Measurements from ENCODE around the gene FMN2.

Gene FMN2

DNA sequence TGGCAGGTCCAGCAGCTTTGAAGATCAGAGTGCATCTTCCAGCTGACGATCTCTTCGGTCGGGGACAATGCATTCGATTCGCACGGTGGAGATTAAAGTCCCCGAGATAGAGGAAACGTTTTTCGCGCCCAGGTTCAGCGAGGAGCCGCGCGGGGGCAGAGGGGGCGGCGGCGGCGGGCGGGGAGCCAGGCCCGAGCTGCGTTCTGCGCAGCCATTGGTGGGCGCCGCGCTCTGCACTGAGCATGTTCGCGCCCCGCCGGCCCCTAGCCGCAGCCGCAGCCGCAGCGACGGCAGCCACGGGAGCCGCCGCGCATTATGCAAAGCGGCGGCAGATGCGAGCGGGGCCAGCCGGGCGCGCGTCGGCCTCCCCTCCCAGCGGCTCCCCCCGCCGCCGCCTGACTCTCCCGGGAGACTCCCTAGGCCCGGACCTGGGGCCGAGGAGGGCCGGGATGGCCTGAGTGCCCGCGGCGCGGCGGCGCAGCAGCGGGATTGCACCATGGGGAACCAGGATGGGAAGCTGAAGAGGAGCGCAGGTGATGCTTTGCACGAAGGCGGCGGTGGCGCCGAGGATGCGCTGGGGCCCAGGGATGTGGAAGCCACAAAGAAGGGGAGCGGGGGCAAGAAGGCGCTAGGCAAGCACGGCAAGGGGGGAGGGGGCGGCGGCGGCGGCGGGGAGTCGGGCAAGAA lies at the start of gene FMN2:
Gene FMN2 (plus strand): TSS at position 270 of the 687 bp plus-strand sequence. CDS start 227 bp downstream, at position 497.
- peak in 1 of 2 experiments; percentile 1 for DNase-seq

DNA sequence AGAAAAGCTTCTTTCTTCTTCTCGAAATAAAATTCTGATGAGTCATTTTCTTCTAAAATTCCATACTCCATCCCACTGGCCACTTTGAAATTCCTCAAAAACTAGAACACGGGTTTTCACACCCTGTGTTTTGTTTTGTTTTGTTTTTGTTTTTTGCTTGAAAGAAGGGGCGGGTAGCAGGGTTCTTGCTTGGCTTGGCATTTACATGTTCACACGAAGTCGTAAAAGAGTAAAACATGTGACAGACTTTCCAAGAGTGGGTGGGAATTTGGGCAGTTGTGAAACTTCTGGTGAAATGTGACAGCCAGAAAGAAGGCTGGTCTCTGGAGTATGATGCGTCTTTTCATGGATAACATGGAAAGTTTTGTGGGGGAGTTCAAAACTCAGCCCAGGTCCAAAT lies 47.1 kb upstream of the FMN2 start:
- no peak for DNase-seq

DNA sequence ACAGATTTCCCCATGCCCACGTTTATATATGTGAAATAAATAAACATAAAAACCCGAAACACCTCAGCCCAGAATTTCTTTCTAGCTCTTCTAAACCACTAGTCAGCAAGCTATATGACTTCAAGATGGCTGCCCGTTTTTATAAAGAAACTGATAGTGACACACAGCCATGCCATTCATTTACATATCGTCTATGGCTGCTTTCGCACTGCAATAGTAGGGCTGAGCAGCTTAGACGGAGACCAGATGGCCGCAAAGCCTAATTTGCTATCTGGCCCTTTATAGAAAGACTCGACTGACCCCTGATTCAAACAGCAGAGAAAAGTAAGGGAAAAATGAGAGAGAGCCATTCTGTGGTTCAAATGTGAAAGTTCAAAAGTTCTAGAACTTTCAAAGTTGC lies 45.7 kb upstream of the FMN2 start:
- no peak for DNase-seq

DNA sequence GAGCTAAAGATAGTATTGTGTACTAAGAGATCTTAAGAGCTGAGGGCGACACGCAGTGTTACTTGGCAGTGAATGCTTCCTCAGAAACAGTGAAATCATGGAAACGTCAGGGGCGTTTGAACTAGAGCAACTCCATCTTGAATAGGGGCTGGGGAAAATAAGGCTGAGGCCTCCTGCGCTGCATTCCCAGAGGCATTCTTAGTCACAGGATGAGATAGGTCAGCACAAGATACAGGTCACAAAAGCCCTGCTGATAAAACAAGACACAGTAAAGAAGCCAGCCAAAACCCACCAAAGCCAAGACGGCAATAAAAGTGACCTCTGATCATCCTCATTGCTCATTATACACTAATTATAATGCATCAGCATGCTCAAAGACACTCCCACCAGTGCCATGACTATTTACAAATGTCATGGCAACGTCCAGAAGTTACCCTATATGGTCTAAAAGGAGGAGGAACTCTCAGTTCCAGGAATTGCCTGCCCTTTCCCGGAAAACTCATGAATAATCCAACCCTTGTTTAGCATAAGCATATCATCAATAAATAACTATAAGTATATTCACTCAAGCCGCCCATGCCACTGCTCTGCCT lies 37.5 kb upstream of the FMN2 start:
- DNase-seq = no peak

DNA sequence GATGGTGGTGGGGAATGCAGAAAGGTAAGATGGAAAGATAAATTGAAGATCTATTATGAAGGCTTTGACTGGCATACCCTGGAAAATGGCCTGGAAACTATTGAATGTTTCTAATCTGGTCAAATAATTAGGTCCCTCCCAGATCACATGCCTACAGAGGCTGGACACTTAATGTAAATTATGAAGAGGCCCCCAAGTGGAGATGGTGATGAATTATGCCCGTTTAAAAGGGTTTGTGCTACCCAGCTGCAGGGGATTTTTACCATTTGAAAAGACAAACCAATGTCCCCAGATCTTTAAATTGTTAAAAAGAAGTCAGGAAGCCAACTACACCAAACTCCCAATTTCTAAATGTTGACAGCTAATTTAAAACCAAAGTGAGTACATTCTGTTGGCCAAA lies 35.7 kb upstream of the FMN2 start:
- no peak for DNase-seq

DNA sequence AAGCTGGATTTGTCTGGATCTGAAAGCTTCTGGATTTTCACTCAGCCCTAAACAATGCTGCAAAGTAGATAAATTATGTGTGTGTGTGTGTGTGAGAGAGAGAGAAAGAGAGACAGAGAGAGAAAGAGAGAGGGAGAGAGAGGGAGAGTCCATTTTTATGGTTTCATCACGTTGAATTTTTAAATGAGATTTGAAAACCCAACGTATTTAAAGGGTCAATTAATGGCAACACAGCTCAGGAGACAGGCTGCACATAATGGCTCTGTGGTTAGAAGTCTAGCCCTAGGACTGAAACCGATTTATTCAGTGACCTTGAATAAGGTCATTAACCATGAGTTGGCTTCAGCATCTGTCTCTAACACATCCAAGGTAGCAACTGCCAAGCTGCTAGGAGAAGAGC lies 35.3 kb upstream of the FMN2 start:
- no peak for DNase-seq

DNA sequence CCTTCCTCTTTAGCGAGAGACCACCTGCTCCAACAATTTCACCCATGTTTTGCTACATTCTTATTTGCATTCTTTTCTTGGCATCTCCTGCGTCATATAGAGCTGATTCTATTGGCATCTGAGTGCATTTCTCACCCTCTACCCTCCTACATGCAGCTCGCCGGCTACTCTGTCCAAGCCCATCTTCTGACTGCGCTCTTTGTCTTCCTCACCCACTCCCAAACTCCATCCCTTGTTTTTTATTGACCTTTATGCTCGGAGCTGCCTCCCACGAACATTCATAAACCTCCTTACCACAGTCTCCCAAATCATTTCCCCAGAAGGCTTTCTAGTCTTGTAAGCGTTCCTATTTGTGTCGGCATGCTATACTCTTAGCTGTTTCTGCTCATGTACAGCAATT lies 33.6 kb upstream of the FMN2 start:
- DNase-seq = no peak

DNA sequence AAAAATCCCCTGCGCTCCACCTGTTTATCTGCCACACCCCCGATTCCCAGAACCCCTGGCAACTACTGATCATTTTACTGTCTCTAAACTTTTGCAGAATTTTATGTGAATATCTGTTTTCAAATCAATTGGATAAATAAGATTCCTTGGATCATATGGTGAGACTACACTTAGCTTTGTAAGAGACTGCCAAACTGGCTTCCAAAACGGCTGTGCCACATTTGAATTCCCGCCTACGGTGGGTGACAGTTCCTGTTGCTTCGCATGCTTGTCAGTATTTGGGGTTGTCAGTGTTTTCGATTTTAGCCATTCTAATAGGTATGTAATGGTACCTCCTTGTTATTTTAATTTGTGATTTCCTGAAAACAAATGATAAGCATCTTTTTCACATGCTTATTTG lies 22.7 kb upstream of the FMN2 start:
- no peak for DNase-seq

DNA sequence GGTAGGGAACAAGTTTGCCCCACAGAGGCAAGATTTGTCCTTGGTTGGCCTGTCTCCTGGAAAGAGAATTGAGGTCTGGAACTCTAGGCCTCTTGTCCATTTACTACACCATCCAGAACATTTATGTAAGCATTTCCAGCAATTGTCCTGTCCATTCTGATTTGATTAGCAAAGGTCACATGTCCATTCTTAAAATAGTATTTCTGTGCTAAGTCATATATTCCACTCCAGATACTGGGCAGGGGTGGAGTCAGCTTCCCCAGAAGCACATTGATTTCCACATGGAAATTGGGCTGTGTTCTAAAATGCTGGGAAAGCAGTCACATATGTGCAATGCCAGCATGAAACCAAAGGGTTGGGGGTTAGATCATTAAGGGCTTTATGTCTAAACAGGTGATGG lies 21.5 kb upstream of the FMN2 start:
- no peak for DNase-seq

DNA sequence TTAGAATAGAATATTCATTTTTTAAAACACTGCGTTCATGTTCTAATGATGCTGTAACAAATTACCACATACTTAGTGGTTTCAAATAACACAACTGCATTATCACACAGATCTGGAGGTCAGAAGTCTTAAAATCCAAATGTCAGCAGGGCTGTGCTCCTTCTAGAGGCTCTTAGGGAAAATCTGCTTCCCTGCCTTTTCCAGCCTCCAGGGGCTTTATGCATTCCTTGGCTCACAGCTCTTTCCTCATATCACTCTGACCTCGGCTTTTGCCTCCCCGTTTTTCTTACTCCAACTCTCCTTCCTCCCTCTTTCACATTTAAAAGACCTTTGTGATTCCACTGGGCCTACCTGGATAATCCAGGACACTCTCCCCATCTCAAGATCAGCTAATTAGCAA lies 18.6 kb upstream of the FMN2 start:
- no peak for DNase-seq

DNA sequence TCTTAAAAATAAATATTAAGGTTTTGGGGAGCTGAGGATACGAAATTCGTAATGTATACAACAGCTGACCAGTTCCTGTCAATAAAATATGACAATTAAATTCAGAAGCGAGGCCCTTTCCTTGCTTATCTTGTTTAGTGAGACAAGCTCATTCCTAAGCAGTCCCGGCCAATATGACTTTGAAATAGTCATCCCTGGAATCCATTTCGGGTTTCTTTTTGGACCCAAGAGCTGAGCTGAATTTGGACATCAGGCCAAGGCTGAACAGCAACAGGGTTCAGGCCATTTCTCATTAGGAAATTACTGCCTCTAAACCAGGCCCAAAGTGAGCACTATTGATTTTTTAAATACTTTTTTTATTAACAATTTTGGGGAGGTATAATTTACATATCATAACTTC lies 17.3 kb upstream of the FMN2 start:
- no peak for DNase-seq

DNA sequence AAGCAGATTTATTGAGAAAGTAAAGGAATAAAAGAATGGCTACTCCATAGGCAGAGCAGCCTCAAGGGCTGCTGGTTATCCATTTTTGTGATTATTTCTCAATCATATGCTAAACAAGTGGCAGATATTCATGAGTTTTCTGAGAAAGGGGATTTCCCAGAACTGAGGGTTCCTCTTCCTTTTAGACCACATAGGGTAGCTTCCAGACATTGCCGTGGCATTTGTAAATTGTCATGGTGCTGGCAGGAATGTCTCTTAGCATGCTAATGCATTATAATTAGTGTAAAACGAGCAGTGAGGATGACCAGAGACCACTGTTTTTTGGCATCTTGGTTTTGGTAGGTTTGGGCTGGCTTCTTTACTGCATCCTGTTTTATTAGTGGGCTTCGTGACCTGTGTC lies 16.8 kb upstream of the FMN2 start:
- no peak for DNase-seq

DNA sequence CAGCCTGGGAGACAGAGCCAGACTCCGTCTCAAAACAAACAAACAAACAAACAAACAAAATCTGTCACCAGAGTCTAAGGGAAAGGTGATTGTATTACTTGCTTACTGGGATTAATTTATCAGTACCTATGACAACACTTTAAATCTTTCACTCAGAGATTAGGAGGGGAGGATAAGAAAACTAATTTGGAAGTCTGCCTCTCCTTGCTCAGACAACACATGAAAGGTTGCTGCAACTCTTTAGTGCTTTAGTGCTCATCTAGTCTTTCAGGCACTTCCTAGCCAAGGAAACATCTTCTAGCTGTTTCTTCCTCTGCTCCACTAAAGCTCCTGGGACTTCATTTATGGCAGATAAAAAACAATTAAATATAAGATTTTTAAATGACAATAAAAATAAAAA lies 7.3 kb upstream of the FMN2 start:
- no peak for DNase-seq

DNA sequence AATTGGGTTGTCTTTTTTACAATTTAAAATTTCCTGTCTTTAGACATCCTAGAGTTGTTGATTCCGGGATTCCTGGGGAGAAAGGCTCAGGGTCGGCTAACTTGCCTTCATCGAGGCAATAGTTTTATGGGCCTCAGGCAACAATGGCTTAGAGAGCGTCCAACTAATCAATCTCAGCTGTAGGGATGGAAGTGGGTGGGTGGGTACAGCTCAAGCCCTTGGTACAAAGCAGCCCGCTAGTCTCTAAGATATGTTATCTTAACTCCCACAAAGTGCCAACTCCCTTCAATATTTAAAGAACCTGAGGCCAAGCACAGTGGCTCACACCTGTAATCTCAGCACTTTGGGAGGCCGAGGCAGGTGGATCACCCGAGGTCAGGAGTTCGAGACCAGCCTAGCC lies 6.9 kb upstream of the FMN2 start:
- DNase-seq = no peak

DNA sequence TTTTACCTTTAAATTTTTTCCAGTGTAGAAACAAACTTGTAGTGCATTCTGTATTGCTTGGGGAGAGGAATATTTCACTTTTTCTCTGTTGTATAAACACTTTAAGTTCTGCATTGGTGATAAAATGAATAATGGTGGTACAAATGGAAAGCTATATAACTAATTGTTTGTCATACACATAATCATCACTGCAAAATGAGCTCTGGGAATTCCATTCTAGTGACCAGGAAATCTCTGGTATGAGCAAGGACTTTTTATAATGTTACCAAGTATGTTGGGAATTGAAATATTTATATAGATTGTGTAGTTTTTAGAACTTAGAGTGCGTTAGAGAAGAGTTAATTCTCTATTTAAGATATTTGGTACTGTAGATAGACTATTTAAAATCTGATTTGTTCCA lies 5.0 kb upstream of the FMN2 start:
- no peak for DNase-seq

DNA sequence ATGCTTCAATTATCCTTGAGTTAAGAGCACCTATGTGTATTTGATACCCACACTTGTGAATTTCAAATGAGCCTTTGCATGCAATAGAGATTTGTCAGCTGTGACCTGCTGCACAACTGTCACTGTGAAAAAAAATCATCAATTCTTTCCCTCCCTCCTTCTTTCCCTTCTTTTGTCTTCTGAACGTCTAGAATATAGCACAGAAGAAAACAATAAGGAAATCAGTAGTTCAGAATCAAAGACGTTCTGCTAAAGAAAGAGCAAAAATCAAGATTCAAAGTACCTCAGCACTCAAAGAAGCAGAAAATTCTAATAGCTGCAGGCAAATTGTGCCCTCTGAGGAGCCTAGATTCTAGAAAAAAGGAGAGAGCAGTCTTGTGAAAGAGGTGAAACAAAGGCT lies 1.7 kb upstream of the FMN2 start:
- no peak for DNase-seq

DNA sequence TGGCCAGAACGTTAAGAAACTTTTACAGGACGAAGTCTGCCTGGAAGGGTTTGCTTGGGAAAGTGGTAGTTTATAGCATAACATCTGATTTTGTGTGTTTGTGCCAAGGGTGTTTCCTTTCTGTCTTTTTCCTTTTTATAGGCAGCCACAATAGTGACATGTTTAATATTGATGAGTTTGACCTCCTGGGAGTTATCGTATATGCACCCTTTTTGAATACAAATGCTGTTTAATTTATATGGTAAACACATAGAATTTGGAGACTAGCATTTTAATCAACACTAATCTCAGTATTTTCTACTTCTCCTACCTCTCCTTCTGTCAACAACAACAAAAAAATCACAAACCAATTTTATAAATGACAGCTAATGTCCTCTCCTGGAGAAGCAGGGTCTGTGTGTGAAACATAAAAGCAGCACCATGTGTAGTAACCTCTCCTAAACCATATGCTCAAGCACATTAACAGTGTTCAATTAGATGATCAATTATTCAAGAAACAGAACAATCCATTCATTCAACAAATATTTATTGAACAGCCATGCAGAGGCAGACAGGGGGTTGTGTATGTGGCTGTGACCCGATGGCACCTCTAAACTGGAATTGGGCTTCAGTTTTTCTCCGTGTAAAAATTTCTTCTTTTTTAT lies 604 bp upstream of the FMN2 start:
- no peak for DNase-seq

DNA sequence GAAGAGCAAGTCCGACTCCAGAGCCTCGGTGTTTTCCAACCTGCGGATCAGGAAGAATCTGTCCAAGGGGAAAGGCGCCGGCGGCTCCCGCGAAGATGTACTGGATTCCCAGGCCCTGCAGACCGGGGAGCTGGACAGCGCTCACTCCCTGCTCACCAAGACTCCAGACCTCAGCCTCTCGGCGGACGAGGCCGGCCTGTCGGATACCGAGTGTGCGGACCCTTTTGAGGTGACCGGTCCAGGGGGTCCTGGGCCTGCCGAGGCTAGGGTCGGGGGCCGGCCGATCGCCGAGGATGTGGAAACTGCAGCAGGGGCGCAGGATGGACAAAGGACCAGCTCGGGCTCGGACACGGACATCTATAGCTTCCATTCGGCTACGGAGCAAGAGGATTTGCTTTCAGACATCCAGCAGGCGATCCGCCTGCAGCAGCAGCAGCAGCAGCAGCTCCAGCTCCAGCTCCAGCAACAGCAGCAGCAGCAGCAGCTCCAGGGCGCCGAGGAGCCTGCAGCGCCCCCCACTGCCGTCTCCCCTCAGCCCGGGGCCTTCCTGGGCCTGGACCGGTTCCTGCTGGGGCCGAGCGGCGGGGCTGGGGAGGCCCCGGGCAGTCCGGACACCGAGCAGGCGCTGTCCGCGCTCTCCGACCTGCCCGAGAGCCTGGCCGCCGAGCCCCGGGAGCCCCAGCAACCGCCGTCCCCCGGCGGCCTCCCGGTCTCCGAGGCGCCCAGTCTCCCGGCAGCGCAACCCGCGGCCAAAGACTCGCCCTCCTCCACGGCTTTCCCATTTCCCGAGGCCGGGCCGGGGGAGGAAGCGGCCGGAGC lies 827 bp downstream of the FMN2 start:
- DNase-seq = no peak

DNA sequence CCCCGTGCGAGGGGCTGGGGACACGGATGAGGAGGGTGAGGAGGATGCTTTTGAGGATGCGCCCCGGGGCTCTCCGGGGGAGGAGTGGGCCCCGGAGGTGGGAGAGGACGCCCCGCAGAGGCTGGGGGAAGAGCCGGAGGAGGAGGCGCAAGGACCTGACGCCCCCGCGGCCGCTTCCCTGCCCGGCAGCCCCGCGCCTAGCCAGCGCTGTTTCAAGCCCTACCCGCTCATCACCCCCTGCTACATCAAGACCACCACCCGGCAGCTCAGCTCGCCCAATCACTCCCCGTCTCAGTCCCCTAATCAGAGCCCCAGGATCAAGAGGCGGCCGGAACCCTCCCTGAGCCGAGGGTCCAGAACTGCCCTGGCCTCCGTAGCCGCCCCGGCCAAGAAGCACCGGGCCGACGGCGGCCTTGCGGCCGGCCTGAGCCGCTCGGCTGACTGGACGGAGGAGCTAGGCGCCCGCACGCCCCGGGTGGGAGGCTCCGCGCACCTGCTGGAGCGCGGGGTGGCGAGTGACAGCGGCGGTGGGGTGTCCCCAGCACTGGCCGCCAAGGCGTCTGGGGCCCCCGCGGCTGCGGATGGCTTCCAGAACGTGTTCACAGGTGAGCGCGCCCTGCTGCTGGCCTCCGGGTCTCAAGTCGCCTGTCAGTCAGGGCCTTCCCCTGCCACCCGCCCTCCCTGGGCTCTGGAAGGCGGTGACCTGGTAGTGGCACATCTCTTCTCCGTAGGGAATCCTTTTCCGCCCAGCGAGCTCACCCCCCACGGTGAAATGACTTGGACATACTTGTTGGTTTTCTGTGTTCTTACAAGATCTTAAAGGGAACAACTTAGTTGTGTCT lies 1.7 kb downstream of the FMN2 start:
- DNase-seq = no peak

DNA sequence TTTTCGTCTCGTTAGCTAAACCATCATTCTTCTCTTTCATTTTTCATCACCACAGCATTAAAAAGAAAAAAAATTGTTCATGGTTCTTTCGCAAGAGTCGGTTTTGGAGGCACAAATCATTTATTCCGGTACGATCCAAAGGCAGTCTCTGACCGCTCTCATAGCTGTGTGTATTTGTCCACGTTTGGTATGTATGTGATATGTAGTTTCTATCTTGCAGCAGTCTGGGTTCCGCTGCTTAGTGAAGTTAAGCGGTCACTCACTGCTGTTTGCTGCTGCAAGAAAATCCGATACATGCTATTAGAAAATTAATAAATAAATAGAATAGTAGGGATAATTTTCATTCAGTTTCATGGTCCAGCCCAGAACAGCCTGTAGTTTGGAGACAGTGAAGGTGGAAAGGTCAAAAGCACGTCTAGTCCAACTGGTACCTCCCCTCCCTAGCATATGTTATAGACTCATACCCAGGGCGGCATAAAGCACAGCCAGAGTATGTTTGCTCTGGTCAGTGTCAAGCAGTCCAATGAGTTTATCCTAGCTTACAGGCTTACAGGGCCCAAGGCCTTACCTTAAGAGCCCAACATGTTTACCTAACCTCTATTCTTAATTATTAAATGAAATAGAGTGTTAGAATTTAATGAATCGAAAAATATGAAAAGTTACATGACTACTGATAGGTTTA lies 2.5 kb downstream of the FMN2 start:
- DNase-seq = no peak

DNA sequence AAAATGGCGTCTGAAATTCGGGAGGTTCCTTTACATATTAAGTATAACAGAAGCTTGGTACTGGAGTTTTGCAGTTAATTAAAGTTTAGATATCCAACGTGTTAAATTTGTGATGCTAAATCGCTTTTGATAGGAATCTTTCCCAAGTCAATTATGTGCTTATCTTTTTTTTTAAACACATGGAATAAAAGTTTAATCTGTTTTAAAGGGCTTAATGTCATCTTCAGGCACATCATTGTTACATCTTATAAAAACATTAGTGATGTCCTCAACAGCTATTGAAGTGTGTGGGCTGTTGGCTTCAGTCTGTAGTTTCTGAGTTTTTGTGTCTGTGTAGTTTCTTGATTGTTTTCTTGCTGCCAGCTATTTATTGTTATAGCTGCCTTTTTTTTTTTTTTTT lies 5.3 kb downstream of the FMN2 start:
- DNase-seq = no peak

DNA sequence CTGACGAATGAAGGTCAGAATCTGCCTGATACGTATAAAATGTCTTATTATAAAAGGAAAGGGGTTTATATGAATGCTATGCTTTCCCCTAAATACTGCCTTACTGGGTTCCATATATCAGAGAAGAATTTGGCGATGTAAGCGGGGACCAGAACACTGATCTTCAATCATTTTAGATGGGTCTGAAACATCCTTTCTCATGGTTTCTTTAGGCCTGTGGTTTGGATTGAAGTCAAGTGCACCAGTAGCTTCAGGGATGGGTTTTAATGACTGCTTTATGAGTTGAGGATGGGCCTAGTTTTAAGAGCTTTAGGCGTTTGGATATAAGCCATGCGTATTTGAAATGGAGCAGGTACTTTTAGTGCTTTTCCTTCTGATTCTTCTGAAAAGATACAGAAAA lies 6.9 kb downstream of the FMN2 start:
- no peak for DNase-seq

Data from cerebellar nuclear complex (tissue), 1 donor.